Adrenal gland (tissue), 5 donors: ENCODE measurements around the gene RELN.

Source experiments
- CTCF ChIP-seq, 6 experiments: fragments of 450-650 bp in 4 of 6; fragments of 200-600 bp in 2 of 6; sonication (generic) in 1 of 6; IDR thresholded peaks; 1 replicate in 5 of 6; 2 replicates in 1 of 6; pipeline versions ENCODE4 v1.5.1 to v1.8.0; 2016 to 2021; ENCODE audit warnings: antibody characterized with exemption in 6 of 6, mild to moderate bottlenecking in 2 of 6, moderate library complexity in 1 of 6
- POLR2A ChIP-seq, 2 donors: fragments of 450-650 bp; IDR thresholded peaks; one replicate each; pipeline ENCODE4 v1.6.1; 2017; ENCODE audit warnings: antibody characterized with exemption in 2 of 2, mild to moderate bottlenecking in 2 of 2, moderate library complexity in 1 of 2
- donor health status: DM: no; HTN: no; CAD: no.

GRCh38 chr7:103528152-103528551, 461.3 kb downstream of the RELN start:
- TF ChIP-seq POLR2A (IDR thresholded peaks at IDR 0.05) = no peak
- no peak for TF ChIP-seq CTCF (IDR thresholded peaks at IDR 0.05)
